RPMI7951 (cell line): ENCODE results near the gene AP3S2. TPM values are rescaled to one million over a fixed set of nuclear protein-coding genes. Genes with fewer than 3 reads are reported as not detected.

Experiments used
- DNase-seq: peaks from one replicate; pipeline ENCODE4 v3.0.0-alpha.2; 2012; ENCODE audit warnings: low read depth
- total RNA-seq: library from RNA; depleted of rRNA; stranded (reverse); fragments of >200 nt; shearing (Covaris generic); gene quantifications from 2 replicates; pipeline ENCODE4 v1.2.3, GENCODE V29; 2014

Gene AP3S2
- total RNA-seq, 1 experiment from 2014 or later = 56.0 TPM

DNA sequence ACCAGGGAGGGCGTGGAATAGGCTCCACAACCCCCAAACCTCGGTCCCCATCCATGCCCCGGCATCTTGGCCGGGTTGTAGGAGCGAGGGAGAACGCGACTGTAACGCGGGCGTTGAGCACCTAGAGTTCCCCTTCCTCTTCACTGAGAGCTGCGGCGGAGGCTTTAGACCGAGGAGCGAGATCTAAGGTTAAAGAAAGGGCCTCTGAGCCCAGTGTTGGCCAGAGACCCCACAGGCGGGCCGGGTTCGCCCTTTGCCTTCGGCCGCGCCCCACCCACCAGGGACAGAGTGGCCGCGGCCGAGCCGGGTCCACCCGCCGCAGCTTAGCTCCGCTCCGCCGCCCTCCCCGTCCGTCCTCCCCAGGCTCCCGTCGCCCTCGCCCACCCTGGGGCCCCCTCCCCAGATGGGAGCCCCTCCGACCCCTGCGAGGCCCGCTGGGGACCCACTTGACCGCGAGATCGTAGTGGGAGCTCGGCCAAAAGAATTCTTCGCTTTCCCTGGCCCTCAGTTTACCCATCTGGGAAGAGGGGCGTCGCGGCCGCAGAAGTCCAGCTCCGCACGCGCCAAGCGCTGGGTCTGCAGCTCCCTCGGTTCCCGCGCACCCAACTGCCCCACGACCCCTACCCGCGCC, 79.6 kb downstream of the AP3S2 start:
- DNase-seq = no peak

GRCh38 chr15:89813381-89814111, 80.2 kb downstream of the AP3S2 start:
- no peak for DNase-seq

DNA sequence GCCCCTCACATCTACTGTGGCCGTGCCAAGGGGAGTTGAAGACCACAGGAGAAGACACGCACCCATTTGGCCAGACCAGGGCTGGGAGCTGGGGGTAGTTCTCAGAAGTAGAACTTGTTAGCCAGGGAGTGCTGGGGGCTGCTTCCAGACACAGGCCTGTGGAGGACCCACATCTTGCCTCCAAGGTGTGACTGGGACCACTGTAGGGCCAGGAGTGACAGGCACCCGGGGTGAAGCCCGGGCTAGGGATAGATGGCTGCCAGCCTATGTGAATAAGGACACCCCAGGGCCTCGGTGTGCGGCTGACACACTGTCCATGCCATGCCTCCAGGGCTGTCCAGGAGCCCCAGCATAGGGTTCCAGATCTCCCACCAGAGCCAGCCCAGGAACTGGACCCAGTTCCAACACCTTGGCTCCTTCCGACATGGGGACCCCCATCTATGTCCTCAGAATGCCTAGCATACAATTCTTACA, 80.9 kb downstream of the AP3S2 start:
- DNase-seq = no peak

DNA sequence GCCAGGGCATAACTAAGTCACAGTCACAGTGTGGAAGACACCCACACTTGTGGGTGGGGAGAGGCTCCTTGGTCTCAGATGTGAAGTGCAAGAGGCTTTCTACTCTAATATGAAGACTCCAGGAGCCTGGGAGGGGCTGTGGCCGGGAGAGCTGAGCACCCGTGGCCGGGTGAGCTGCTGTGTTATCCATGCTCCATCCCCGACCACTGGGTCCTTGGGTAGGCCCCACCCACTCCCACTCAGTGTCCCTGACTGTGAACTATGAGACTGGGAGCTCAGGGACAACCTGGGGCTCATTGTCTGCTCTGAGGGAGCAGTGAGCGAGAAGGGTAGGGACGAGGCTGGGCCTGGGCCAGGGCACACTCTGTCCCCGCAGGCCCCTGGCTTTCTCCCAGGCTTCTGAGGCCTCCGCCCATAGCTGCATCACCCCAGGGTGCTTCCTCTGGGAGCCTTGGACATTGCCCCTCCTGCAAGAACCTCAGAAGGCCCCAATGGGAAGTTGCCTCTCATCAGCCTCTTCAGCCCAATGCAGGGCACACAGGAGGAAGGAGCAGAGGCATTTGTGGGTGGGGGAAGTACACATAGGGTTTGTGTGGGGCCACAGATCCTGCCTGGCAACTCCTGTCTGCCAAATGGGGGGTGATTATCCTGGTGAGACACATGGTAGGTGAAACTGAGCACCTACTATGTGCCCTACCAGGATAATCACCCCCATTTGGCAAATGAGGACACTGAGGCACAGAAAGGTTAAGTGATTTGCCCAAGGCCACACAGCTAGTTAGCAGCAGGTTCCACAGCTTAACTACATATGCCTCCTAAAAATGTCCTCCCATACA, 81.6 kb downstream of the AP3S2 start:
- peak; percentile 81 for DNase-seq

DNA sequence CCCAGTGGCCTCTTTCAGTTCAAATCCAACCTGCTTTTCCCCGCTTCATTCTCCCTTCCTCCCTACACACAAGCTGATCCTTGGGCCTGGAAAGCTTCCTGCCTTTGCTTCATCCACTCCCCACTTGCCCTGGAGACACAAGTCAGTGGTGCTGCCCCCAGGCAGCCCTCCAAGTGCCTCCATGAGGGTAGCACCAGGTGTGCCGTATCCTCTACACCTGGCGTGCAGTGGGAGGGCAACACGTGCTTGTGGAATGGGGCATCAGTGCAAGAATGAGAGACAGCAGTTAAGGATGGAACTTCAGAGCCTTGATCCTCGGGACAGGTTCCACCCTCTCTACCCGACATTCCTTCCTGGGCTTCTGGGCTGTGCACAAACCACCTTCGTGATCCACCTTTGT, 83.0 kb downstream of the AP3S2 start:
- DNase-seq = no peak

DNA sequence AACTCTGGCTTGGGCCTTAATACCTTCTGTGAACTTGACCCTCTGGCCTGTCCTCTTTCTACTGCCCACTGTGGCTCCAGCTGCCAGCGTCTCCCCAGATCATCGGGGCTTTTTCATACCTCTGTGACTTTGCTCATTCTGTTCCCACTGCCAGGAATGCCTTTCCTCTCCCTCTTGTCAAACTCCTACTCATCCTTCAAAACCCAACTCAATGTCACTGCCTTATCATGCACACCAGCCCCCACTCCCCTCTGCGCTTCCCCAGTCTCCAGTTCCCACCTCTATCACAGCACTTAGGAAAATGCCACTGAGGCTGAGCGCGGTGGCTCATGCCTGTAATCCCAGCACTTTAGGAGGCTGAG, 84.0 kb downstream of the AP3S2 start:
- DNase-seq = no peak

GRCh38 chr15:89809093-89809786, 84.6 kb downstream of the AP3S2 start:
- no peak for DNase-seq

DNA sequence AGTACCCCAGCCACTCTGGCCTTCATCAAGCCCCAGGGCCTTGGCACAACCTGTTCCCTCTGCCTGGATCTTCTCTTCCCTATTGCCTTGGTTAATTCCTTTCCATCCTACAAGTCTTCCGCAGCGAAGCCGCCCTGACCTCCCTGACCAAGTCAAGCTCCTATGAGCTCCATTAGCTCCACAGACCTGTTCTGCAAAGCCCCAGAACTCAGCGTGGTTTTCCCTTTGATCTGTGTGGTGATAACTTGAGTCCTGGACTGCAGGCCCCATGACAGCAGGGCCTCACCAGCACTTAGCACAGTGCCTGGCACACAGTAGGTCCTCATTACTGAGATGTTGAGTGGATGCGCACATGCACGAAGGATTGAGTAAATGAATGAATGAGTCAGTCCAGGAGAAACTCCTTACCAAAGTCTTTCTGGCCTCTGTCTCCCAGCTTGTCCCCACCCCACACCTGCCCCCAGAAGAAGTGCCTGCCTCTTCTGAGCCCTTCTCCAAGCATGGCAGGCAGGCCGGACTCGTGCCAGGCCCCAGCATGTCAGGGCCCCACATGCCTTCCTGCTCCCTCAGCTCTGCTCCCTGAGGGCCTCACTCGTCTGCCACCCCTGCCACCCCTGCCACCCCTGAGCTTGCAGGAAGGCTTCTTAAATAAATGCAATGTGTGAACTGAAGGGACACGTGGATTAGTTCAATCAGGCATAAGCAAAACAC, 85.5 kb downstream of the AP3S2 start:
- DNase-seq = no peak

DNA sequence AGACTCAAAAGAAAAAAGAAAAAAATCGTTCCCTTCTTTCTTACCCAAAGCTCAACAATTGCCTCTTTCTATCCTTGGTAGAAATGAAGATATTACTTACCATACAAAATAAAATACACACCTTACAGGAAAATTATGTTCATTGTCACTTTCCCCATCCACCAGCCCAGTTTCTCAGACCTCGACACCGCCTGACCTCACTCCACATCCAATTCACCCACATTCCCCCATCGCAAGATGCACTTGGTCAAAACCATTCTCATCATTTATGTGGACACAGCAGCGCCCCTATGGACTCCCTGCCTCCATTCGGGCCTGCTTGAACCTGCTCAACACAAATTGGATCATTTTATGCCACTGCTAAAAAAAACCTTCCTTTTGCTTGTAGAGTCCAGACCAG, 86.1 kb downstream of the AP3S2 start:
- no peak for DNase-seq

DNA sequence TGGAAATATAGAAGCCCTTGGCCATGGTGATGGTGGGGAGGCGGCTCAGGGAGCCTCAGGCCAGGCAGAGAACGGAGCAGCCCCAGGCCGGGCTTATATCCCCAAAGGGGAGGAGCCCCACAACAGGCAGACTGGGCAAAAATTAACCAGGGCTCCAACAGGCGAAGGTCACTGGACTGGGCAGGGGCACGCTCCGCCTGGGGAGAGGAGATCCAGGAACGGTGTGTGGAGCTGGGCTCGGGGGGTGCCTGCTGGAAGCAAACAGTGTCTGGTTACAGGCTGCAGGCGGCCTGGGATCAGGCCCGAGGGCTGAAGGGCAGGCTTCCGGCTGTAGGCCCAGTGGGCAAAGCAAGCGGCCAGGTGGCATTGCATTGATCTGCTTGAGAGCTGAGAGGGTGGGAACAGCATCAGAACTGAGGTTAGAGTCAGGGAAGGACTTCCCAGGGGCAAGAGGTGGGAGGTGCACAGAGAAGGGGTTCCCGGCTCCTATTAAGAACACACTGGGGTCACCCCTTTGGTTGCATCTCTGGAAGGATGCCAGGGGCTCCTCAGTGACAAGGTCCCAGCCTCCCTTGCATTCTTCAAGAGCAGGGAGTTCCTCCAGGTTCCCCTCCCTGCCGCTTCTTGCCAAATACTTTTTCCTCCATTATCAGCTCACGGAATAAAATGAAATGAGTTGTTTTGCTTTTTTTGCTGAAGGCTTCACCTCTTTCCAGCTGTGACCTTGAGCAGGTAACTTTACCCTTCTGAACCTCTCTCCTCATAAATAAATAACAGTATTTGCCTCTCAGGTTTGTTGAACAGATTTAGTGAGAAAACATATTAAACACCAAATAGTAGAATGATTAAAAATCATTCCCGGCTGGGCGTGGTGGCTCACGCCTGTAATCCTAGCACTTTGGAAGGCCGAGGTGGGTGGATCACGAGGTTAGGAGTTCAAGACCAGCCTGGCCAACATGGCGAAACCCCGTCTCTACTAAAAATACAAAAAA, 86.9 kb downstream of the AP3S2 start:
- no peak for DNase-seq

DNA sequence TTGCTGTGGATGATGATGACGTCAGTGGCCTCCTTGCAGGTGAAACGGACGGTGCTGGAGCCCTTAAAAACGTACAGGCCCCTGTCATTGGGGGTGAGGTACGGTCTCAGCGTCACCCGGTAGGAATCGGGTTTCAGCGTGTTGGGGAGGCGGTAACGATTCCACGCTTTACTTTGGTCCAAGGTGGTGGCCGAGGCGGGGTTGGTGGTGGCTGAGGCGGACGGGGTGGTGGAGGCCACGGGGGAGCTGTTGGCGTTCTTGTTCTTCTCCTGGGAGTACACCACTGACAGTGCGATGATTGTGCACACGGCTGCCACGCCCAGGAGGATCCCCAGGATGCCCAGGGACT, 87.6 kb downstream of the AP3S2 start:
- DNase-seq = no peak

GRCh38 chr15:89805241-89806209, 88.3 kb downstream of the AP3S2 start:
- DNase-seq = no peak

GRCh38 chr15:89803941-89804800, 89.6 kb downstream of the AP3S2 start:
- no peak for DNase-seq

DNA sequence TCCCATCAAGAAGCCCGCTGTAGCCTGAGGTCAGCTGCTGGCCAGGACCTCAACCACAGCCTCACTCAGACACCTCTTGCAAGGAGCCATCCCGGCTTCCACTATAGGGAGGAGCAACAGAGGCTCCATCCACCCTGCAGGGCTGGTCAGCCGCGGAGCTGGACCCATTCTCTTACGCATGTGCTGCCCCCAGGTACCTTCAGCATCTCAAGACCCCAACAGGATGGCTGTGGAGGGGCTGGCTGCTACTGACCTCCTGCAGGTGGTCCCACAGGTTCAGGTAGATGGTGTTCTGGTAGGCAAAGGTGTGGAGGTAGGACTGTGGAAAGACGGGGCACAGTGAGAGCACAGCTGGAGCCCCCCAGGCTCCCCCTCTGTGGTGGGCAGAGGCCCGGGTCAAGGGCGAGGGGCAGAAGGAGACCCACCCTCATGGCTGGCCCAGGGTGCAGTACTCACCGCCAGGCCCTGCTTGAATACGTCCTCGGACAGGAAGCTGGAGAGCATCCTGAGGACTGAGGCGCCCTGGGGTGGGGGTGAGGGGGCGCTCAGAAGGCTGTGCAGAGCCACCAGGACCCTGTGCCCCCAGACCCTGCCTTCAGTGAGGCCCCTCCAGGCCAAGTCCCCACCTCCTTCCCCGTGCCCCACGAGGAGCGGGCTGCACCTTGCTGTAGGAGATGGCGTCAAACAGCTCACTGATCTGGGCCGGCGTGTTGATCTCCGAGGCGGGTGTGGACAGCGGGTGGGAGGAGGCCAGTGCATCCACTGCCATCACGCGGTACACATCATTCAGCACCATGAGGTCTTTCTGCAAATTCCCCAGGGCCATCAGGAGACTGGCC, 90.6 kb downstream of the AP3S2 start:
- DNase-seq = no peak

DNA sequence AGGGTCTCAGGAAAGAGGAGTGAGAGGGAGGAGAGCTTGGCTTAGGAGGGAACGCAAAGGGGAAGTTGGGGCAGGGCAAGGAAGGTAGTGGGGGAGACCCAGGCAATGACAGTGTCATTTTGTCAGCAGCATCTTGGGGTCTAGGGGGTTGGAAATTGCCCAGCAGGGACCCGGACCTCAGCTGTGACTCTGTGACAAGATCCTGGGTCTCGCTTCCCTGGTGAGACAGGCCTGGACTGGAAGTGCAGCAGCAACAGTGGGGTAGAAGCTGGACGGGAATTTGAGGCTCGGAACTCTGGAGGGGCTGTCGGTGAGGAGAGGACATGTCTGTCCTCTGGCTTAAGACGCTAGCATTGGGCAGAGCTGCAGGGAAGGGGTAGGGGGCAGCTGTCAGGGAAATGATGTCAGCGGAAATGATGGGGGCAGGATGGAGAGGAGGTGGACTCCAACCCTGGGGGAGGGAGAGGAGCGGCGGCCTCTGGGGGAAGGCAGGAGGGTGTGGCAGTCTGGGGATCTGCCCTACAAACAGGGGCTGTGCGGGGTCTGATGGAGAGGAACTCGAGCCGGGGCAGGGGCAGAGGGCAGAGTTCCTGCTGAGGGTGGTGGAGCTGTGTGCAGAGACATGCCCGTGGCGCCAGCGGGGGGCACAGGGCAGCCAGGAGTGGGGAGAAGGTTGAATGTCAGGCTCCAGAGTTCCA, 91.4 kb downstream of the AP3S2 start:
- DNase-seq = no peak

DNA sequence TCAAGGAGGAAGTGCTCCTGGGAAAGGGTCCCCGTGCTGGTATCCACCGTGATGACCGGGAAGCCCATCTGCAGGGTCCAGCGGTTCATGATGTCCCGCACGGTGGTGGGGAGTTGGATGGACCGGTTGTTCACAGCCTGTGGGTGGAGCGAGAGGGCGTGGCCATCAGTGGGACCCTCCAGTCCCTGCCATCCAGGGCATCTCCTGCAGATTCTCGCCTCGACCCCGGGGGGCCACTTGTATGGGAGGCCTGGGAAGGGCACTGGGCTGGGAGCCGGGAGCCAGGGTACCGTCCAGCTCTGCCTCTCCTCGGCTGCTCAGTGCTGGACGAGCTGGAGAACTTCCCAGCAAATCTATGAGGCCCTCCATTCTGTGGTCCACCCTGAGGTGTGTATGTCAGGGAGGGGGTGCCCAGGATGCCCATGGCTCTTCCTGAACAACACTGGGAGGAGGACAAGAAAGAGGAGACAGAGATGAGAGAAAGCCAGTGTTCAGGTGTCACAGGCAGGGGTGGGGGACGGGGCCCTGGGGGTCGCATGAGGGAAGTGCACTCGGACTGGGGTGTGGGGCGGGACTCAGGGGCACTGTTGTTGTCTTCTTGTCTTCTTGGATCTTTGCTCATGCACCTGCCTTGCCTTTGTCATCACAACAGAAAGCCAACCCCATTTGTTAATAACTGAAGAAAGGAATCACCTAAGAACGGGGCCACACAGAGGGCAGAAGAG, 92.2 kb downstream of the AP3S2 start:
- no peak for DNase-seq
